ENCODE data around the gene IFNL1. TPM values are rescaled to one million over a fixed set of nuclear protein-coding genes. Genes with fewer than 3 reads are reported as not detected.
"Not testable (repeated sequence)": the region's sequence is repeated elsewhere in the genome, so short reads cannot be mapped to it uniquely, and the experiment has no call there.

The IFNL1 gene
- not detected for total RNA-seq

DNA sequence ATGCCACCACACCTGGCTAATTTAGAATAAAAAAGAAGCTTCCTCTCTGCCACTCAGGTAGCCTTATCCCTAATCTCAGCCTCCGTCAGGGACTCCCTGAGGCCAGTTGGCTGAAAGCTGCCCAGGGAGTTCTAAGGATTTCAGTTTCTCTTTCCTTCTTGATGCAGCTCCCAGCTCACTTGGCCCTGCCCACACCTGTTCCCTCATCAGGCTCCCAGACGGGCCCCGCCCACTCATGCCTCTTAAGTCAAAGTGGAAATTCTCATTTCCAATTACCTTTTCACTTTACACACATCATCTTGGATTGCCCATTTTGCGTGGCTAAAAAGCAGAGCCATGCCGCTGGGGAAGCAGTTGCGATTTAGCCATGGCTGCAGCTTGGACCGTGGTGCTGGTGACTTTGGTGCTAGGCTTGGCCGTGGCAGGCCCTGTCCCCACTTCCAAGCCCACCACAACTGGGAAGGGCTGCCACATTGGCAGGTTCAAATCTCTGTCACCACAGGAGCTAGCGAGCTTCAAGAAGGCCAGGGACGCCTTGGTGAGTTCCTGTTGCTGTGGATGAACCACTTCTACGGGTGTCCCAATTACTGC lies at the start of gene IFNL1:
TSS of gene IFNL1 (plus strand) at position 353 of the 591 bp plus-strand sequence. CDS start at position 368, 15 bp downstream.
- no peak for DNase-seq (ENCODE audit: low spot score in 2 of 2)
- FAIRE-seq = no peak

DNA sequence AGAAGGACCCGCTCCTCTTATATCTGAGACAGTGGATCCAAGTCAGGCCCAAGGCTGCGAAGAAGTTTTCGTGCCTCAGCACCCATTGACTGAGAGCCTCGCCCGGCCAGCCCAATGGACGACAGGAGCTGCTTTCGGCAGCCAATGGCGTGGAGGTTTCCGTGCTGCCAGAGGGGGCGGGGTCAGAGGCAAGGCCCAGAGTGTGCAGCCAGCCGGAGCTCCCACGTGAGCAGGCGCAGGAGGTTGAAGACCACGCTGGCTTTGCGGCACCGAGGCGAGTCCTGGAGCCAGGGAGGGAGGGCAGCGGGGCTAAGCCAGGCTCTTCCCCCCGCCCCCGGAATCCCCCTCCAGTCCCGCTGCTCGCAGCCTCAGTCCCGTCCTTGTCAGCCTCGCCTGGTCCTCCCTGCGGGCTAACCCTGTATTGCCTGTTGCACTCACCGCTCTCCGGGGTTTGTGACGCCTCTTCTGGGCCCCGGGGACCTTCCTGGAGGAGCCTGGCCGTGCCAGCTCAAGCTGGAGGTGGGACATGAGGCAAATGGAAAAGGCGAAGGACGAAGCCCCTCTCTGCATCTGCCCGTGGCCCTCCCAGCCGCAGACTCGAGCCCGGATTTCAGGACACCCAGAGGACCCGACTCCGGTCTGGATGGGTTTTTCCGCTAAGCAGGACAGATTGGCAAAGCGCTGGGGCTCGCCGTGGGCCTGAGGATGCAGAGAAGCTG lies 49.1 kb upstream of the IFNL1 start:
- FAIRE-seq = no peak
- DNase-seq (ENCODE audit: low spot score in 2 of 2) = peak in 1 of 2 donors; percentile 45

DNA sequence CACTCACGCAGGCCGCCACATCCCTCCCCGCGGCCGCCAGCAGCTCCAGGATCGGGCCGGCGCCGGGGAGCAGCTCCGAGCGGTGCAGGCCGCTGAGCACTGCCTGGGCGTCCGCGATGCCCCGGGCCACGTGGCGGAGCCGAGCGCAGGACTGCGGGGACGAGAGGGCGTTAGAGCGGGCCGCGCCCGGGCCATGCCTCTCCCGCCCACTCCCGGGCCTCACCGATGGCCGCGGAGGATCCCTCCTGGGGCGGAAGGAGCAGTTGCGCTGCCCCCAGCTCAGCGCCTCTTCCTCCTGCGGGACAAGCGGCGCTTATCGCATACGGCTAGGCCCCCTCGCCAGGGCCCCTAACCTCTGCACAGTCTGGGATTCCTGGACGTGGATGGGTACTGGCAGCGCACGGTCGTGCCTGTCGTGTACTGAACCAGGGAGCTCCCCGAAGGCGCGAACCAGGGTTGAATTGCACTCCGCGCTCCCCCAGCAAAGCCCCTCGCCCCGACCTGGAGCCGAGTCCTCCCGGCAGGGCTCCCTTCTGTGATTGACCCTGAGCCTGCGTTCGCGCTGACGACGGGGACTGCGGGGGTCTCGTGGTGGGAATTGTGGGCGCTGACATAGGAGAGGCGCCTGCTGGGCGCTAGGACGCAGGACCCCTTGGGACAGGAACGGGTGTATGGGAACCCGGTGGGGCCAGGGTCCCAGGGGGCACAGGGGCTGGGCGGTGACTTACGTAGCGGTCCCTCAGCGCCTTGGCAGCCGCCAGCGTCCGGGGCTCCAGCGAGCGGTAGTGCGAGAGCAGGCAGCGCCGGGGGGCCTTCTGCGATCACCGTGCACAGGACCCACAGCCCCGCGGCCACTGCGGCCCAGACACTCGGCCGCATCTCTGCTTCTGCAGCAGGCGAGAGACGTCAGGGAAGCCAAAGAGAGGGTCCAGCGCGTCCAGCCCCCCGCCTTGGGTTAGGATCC lies 48.2 kb upstream of the IFNL1 start:
- FAIRE-seq = no peak
- DNase-seq (ENCODE audit: low spot score in 2 of 2) = peak in 1 of 2 donors; percentile 55

DNA sequence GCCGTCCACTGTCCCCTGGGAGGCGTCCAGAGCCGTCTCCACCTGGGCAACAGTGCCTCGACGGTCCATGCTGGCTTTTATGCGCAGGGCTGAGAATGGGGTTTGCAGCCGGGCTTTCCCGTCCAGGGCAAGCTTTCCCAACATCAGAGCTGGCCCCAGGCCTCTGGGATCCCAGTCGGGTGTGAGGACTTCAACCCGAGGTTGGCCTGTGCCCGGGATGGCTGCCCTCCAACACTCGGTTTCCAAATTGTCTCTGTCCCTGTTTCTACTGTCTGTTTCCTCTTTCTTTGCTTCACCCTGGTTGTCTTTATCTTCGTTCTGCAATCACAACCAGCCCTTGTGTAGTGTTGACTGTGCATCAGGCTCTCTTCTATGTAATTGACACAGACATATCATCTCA lies 47.4 kb upstream of the IFNL1 start, which contains the start of gene IFNL4:
TSS of gene IFNL4 (minus strand) at position 51 of the 400 bp plus-strand sequence.
- DNase-seq (ENCODE audit: low spot score in 2 of 2) (no peak), FAIRE-seq (no peak)

DNA sequence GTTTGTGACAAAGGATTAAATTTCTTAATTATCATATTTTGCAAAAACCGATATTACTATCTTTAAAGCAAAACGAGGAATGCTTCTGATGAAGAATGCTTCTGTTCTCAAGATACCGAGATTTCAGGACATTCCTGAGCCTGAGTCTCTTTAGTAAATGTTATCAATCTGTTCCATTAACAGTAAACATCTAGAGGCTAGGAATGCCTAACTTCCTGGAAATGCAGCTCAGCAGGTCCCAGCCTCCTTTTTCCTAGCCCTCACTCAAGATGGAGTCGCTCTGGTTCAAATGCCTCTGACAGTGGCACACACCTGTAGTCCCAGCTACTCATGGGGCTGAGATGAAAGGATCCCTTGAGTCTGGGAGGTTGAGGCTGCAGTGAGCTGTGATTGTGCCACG lies 45.1 kb upstream of the IFNL1 start:
- no peak for DNase-seq (ENCODE audit: low spot score in 2 of 2)
- no peak for FAIRE-seq

DNA sequence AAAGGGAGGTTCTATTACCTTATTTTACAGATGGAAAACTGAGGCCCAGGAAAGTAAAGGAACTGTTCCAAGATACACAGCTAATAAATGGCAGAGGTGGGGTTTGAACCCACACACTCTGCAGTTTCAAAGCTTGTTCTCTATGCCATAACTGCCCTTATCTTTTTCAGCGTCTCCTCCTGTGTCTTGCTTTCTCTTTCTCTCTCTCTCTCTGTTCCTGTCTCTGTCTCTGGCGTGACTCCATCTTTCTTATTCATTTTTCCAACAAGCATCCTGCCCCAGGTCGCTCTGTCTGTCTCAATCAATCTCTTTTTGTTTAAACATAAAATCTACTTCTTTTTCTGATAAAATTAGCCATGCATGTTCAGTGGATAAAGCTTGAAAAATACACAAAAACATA lies 44.4 kb upstream of the IFNL1 start:
- DNase-seq (ENCODE audit: low spot score in 2 of 2) (no peak), FAIRE-seq (no peak)

DNA sequence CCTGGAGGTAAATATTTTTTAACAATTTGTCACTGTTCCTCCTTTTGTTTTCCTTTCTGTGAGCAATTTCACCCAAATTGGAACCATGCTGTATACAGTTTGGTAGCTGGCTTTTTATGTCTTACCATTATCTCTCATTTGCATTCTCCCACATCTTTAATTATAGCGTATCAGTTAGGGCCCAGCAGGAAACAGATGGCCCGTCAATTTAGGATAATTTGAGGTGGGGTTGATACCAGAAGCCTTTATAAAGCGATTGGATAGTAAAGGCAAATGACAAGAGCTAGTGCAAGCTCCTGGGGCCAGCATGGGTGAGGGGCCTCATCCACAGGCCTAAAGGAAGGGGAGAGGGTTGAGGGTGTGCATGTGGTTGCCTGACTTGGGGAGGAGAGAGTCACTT lies 43.7 kb upstream of the IFNL1 start:
- DNase-seq (ENCODE audit: low spot score in 2 of 2) = no peak
- no peak for FAIRE-seq

DNA sequence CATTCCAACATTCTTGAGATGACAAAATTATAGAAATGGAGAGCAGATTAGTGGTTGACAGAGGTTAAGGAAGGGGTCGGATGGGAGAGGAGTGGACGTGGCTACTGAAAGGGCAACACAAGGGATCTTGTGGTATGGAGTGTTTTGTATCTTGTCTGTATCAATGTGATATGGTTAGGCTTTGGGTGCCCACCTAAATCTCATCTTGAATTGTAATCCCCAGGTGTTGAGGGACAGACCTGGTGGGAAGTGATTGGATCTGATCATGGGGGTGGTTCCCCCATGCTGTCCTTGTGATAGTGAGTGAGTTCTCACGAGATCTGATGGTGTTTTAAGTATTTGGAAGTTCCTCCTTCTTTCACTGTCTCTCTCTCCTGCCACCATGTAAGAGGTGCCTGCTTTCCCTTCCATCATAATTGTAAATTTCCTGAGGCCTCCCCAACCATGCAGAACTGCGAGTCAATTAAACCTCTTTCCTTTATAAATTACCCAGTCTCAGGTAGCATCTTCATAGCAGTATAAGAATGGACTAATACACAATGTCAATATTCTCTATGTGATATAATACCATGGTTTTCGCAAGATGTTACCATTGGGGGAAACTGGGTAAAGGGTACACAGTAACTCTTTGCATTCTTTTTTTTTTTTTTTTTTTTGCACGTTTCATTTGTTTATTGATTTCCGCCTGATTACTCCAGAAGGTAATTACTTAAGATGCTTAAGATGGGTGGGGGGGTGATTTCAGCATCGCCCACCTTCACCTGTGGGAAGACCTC lies 42.6 kb upstream of the IFNL1 start:
- FAIRE-seq = no peak
- DNase-seq (ENCODE audit: low spot score in 2 of 2) = no peak

DNA sequence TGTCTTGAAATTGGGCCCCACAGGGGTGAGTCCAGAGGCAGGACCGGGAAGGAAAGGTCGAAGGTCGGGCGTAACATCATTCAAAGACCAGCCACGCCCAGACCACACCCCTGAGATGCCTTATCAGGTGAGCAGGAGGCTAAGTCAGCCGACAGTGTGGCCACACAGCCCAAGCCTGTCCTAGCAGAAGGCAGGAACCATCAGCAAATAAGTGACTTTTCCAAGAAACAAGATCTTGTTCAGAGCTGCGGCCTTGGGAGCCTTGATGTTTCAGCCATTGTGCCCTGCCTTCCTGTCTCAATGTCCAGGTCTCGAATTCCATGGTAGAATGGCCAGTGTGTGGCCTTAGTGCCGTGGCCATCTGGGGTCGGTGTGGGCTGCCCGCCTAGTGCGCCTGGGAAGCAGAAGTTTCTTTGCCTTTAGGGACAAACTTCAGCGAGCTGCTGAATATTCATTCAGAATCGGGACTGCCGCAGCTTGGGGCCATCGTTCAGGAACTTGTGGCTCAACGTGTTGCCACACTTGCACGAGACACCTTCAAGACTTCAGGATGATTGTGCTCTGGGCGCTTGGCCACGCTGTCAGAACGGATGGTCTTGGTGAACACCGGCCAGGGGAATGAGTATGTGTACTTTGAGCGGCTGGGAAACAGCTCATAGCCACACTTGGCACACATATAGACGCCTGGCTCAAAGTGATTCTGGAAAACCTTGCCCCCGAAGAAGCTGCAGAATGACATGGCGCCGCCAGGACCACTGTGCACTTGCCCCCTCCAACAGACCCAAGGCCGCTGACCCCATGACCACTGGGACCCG lies 41.5 kb upstream of the IFNL1 start:
- DNase-seq (ENCODE audit: low spot score in 2 of 2) (no peak), FAIRE-seq (no peak)

DNA sequence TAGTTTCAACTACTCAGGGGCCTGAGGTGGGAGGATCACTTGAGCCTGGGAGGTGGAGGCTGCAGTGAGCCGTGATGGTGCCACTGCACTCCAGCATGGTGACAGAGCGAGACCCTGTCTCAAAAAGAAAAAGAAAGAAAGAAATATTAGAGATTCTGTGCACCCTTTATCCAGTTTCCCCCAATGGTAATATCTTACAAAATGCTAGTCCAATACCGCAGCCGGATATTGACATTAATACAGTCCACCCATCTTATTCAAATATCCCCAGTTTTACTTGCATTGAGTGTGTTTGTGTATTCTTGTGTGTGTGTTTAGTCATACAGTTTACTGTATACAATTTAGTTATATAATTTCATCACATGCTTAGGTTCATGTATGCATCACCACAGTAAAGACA lies 39.0 kb upstream of the IFNL1 start:
- FAIRE-seq = no peak

DNA sequence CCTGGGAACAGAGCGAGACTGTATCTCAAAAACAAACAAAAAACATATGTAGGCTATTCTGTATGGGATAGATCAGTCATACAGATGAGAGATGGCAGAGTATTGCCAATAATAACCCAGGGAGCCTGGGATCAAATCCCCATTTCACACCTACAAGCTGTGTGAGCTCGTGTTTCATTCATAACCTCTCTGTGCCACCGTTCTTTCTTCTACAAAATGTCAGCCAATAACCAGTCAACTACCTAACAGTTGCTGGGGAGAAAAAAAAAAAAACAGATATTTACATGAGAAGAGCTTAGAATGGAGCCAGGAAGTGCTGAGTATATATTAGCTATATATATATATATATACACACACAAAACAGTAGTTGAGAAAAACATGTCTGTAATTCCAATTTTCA lies 34.5 kb upstream of the IFNL1 start:
- FAIRE-seq (no peak), DNase-seq (ENCODE audit: low spot score in 2 of 2) (no peak)

More for the DNA sequence above, 39.0 kb upstream of the IFNL1 start:
- DNase-seq (ENCODE audit: low spot score in 2 of 2) = no peak

DNA sequence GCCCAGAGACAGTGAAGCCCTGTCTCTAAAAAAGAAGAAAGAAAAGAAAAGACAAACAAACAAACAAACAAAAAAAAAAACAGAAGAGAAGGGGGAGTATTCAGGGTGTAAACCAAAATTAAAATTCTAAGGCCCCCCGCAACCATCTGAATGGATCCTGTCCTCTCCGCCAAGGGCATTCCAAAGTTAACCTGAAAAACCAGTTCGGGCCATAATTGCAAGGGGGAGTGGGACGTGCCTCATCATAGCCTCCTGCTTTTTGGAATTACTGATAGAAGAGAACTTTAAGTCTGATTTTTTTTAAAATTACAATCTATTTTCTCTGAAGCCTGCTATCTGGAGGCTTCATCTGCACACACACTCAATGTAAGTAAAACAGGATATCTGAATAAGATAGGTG lies 33.7 kb upstream of the IFNL1 start:
- FAIRE-seq (no peak), DNase-seq (ENCODE audit: low spot score in 2 of 2) (no peak)

DNA sequence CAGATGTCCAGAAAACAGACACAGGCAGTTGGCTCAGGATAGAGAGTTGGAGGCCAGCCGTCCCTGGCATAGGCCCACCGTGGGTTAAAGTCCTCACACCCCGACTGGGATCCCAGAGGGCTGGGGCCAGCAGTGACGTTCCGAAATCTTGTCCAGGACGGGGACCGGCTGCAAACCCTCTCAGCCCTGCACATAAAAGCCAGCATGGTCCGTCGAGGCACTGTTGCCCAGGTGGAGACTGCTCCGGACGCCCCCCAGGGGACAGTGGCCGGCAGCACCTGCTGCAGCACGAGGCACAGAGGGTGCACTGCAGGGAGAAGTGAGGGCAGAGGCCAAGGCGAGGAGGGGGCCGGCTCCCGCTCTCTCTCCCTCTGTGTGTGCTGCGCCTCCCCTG lies 32.3 kb upstream of the IFNL1 start:
- no peak for FAIRE-seq
- no peak for DNase-seq (ENCODE audit: low spot score in 2 of 2)

DNA sequence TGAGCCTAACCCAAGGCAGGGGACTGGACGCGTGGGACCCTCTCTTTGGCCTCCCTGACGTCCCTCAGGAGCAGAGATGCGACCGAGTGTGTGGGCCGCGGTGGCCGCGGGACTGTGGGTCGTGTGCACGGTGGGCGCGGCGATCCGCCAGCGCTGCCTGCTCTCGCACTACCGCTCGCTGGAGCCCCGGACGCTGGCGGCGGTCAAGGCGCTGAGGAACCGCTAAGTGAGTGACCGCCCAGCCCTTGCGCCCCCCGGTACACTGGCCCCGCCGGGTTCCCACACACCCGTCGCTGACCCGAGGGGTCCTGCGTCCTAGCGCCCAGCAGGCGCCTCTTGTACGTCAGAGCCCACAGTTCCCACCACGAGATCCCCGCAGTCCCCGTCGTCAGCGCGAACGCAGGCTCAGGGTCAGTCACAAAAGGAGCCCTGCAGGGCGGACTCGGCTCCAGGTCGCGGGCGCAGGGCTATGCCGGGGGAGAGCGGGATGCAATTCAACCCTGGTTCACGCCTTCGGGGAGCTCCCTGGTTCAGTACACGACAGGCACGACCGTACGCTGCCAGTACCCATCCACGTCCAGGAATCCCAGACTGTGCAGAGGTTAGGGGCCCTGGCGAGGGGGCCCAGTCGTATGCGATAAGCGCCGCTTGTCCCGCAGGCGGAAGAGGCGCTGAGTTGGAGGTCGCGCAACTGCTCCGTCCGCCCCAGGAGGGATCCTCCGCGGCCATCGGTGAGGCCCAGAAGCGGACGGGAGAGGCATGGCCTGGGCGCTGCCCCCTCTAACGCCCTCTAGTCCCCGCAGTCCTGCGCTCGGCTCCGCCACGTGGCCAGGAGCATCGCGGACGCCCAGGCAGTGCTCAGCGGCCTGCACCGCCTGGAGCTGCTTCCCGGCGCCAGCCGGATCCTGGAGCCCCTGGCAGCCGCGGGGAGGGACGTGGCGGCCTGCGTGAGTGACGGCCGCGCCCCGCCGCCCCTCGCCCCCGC lies 31.6 kb upstream of the IFNL1 start:
- peak in 1 of 2 donors; percentile 56 for DNase-seq (ENCODE audit: low spot score in 2 of 2)
- FAIRE-seq = no peak

DNA sequence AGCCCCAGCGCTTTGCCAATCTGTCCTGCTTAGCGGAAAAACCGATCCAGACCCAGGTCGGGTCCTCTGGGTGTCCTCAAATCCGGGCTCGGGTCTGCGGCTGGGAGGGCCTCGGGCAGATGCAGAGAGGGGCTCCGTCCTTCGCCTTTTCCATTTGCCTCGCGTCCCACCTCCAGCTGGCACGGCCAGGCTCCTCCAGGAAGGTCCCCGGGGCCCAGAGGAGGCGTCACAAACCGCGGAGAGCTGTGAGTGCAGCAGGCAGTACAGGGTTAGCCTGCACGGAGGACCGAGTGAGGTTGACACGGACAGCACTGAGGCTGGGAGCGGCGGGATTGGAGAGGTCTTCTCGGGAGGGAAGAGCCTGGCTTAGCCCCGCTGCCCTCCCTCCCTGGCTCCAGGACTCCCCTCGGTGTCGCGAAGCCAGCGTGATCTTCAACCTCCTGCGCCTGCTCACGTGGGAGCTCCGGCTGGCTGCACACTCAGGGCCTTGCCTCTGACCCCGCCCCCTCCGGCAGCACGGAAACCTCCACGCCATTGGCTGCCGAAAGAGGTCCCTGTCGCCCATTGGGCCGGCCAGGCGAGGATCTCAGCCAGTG lies 30.8 kb upstream of the IFNL1 start:
- FAIRE-seq (no peak), DNase-seq (ENCODE audit: low spot score in 2 of 2) (no peak)

DNA sequence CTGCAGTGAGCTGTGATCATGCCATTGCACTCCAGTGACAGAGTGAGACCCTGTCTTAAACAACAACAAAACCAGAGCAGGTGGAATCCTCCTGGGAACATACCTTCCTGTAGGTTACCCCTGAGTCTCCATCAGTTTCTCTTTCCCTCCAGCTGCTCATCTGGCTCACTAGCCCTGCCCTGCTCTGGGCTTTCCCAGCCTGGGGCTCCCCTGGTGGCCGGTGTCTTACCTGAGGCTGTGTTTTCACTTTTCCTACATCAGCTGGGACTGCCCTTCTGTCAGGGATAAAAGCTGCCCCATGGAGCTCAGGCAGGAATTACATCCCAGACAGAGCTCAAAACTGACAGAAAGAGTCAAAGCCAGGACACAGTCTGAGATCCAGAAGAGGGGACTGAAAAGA lies 28.1 kb upstream of the IFNL1 start, which contains the start of gene IFNL2:
TSS of gene IFNL2 (plus strand) at position 312 of the 400 bp plus-strand sequence. CDS start 173 bp downstream, outside the sequence.
- FAIRE-seq; DNase-seq (ENCODE audit: low spot score in 2 of 2): not testable (repeated sequence)

DNA sequence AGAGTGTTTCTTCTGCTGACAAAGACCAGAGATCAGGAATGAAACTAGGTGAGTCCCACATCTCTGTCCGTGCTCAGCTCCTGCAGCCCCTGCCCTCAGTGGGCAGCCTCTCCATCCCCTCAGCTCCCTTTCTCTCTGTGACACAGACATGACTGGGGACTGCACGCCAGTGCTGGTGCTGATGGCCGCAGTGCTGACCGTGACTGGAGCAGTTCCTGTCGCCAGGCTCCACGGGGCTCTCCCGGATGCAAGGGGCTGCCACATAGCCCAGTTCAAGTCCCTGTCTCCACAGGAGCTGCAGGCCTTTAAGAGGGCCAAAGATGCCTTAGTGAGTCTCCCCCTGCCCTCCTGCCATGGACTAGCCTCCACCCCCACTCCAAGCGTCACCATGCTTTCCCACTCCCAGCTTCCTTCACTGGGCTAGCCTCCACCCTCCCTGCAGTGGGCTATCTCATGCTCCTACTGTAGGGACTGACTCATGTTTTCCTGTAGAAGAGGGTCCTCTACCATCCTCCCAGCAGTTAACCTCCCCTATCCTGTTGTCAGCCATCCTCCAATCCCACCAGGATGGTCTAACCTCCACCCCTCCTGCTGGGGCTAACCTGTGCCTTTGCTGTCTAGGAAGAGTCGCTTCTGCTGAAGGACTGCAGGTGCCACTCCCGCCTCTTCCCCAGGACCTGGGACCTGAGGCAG lies 27.5 kb upstream of the IFNL1 start:
- not testable (repeated sequence) for DNase-seq (ENCODE audit: low spot score in 2 of 2); FAIRE-seq
